Mesenchymal stem cell (in vitro differentiated cells and primary cell): Measurements from ENCODE around the gene NRXN3.

Source experiments
- DNase-seq: peaks from one replicate; pipeline ENCODE4 v3.0.0-alpha.2; 2013
- H2AFZ ChIP-seq: one replicate; pipeline ENCODE4 v1.6.1; 2013; ENCODE audit warnings: low read depth, mild to moderate bottlenecking, control low read depth, inconsistent platforms, low read length, moderate library complexity
- H2AK5ac ChIP-seq: 2 replicates; pipeline ENCODE4 v1.6.1; 2013; ENCODE audit warnings: low read length, moderate library complexity, mild to moderate bottlenecking, inconsistent platforms; ENCODE audit not compliant: severe bottlenecking
- H2BK120ac ChIP-seq: one replicate; pipeline ENCODE4 v1.6.1; 2013; ENCODE audit warnings: low read depth, mild to moderate bottlenecking, inconsistent platforms, low read length, moderate library complexity
- H2BK12ac ChIP-seq, 2 experiments: one replicate each; pipeline ENCODE4 v1.6.1; 2013; ENCODE audit warnings: inconsistent platforms in 2 of 2, low read length in 2 of 2, mild to moderate bottlenecking in 2 of 2, moderate library complexity in 2 of 2, control low read depth in 1 of 2
- H2BK15ac ChIP-seq: one replicate; pipeline ENCODE4 v1.6.1; 2013; ENCODE audit warnings: mild to moderate bottlenecking, low read depth, inconsistent platforms; ENCODE audit not compliant: poor library complexity, severe bottlenecking
- H2BK5ac ChIP-seq: 2 replicates; pipeline ENCODE4 v1.6.1; 2013; ENCODE audit warnings: low read depth, mild to moderate bottlenecking, low read length, control low read depth, inconsistent platforms; ENCODE audit not compliant: poor library complexity, severe bottlenecking
- H3K14ac ChIP-seq, 2 experiments: one replicate each; pipeline ENCODE4 v1.6.1; 2013; ENCODE audit warnings: inconsistent platforms in 2 of 2, low read length in 2 of 2, control low read depth in 1 of 2, mild to moderate bottlenecking in 1 of 2, moderate library complexity in 1 of 2
- H3K18ac ChIP-seq, 2 experiments: one replicate each; pipeline ENCODE4 v1.6.1; 2013; ENCODE audit warnings: inconsistent platforms in 2 of 2, low read length in 2 of 2, control low read depth in 1 of 2, low read depth in 1 of 2, mild to moderate bottlenecking in 1 of 2
- H3K23ac ChIP-seq, 2 experiments: one replicate each; pipeline ENCODE4 v1.6.1; 2013; ENCODE audit warnings: inconsistent platforms in 2 of 2, low read length in 2 of 2, mild to moderate bottlenecking in 2 of 2, moderate library complexity in 2 of 2, control low read depth in 1 of 2
- H3K27ac ChIP-seq: 2 replicates; pipeline ENCODE4 v1.5.1; 2013; ENCODE audit warnings: mild to moderate bottlenecking, moderate library complexity, low read length, control low read depth, inconsistent platforms; ENCODE audit not compliant: poor library complexity, severe bottlenecking
- H3K27me3 ChIP-seq, 2 experiments: 2 replicates each; pipeline versions ENCODE4 v1.6.1 to v1.7.0; 2013; ENCODE audit warnings: low read length in 2 of 2, mild to moderate bottlenecking in 2 of 2, moderate library complexity in 2 of 2, control low read depth in 1 of 2, inconsistent platforms in 1 of 2; ENCODE audit not compliant: control insufficient read depth in 1 of 2, insufficient read depth in 1 of 2
- H3K36me3 ChIP-seq, 2 experiments: 2 replicates each; pipeline versions ENCODE4 v1.6.1 to v1.7.0; 2013; ENCODE audit warnings: low read length in 2 of 2, control low read depth in 1 of 2, inconsistent platforms in 1 of 2, low read depth in 1 of 2, mild to moderate bottlenecking in 1 of 2; ENCODE audit not compliant: insufficient read depth in 2 of 2, control insufficient read depth in 1 of 2
- H3K4ac ChIP-seq, 2 experiments: one replicate each; pipeline ENCODE4 v1.6.1; 2013; ENCODE audit warnings: inconsistent platforms in 2 of 2, low read length in 2 of 2, mild to moderate bottlenecking in 2 of 2, moderate library complexity in 2 of 2, control low read depth in 1 of 2, low read depth in 1 of 2
- H3K4me1 ChIP-seq: 2 replicates; pipeline ENCODE4 v1.6.1; 2013; ENCODE audit warnings: low read depth, low read length, control low read depth; ENCODE audit not compliant: control insufficient read depth, insufficient read depth
- H3K4me2 ChIP-seq: 2 replicates; pipeline ENCODE4 v1.6.1; 2013; ENCODE audit warnings: low read length, mild to moderate bottlenecking, inconsistent platforms; ENCODE audit not compliant: poor library complexity, severe bottlenecking
- H3K4me3 ChIP-seq, 2 experiments: 2 replicates each; pipeline versions ENCODE4 v1.5.1 to v1.7.0; 2013; ENCODE audit warnings: low read length in 2 of 2, mild to moderate bottlenecking in 2 of 2, control low read depth in 1 of 2, low read depth in 1 of 2; ENCODE audit not compliant: insufficient read depth in 1 of 2
- H3K79me1 ChIP-seq: replicated peaks from 2 replicates; pipeline ENCODE4 v1.6.1; 2013; ENCODE audit warnings: mild to moderate bottlenecking, control low read depth, low read length, inconsistent platforms; ENCODE audit not compliant: poor library complexity, severe bottlenecking
- H3K9ac ChIP-seq: 2 replicates; pipeline ENCODE4 v1.7.0; 2013; ENCODE audit warnings: mild to moderate bottlenecking, low read length, moderate library complexity
- H3K9me3 ChIP-seq: 2 replicates; pipeline ENCODE4 v1.7.0; 2013; ENCODE audit warnings: mild to moderate bottlenecking, low read length; ENCODE audit not compliant: control insufficient read depth
- H4K8ac ChIP-seq: one replicate; pipeline ENCODE4 v1.6.1; 2013; ENCODE audit warnings: inconsistent platforms, mild to moderate bottlenecking, low read length, moderate library complexity
- H4K91ac ChIP-seq: one replicate; pipeline ENCODE4 v1.6.1; 2013; ENCODE audit warnings: mild to moderate bottlenecking, low read length, inconsistent platforms
- WGBS: methylation state at CpG from one replicate; pipeline ENCODE4 v1.1.7; 2013; ENCODE audit warnings: mixed read lengths; 5-methylcytosine and 5-hydroxymethylcytosine counted together

Gene NRXN3

DNA sequence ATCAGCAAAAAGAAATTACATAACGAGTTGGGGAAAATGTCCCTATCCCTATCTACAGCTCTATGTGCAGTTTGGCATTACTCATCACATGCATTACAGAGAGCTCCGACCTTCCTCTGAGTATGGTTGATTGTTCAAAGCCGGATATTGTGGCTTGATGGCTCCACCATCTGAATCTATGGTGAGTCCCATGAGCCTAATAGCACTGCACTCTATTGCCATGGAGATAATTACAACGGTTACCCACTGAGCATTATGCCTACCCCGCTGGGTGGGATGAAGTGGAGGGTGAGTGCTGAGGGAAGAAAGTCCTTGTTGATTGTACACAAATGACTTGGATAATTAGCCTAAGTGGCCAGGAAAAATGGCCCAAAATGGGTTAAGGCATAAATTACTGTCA lies 800.5 kb downstream of the NRXN3 start:
- no peak overlapping the region for H2BK15ac ChIP-seq
- no peak overlapping the region for H2BK12ac ChIP-seq
- H3K36me3 ChIP-seq: no peaks in the 10 kb centered on the region
- H3K4me3 ChIP-seq: no peak overlapping the region
- no peak overlapping the region for H3K4me2 ChIP-seq
- H3K4ac ChIP-seq: peak overlapping the region in 1 of 2 experiments; percentile 45
- DNase-seq: no peak
- H4K8ac ChIP-seq: no peak overlapping the region
- WGBS: 80% methylated on average over 5 of the region's 5 CpGs
- no peak overlapping the region for H3K23ac ChIP-seq
- no peak overlapping the region for H3K9ac ChIP-seq
- no peaks in the 10 kb centered on the region for H3K9me3 ChIP-seq
- H3K18ac ChIP-seq: peak overlapping the region in 1 of 2 experiments; percentile 9
- no peaks in the 10 kb centered on the region for H3K4me1 ChIP-seq
- H2AK5ac ChIP-seq: no peak overlapping the region
- H2AFZ ChIP-seq: no peak overlapping the region
- no peak overlapping the region for H4K91ac ChIP-seq
- no peak overlapping the region for H3K14ac ChIP-seq
- H3K27me3 ChIP-seq: no peaks in the 10 kb centered on the region
- H3K27ac ChIP-seq: no peak overlapping the region
- H2BK120ac ChIP-seq: no peak overlapping the region
- no peak overlapping the region for H2BK5ac ChIP-seq
- H3K79me1 ChIP-seq: no peaks in the 10 kb centered on the region

DNA sequence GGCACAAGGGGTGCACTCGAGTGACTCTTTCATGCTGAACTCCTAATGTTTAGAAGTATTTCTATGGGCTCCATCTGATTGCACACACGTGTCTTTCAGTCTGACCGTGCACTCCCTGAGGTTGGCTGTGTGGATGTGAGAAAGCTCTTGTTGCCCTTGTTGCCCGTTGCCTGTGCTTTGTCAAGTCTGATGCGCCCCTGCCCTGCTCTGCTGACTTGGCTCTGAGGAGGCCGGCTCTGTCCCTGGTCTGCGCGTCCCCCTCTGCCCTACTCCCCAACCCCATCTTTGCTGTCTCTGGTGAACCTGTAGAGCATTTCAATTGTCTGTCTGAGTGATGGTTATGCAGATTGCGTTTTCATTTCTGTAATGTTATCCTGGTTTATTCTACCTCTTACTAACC lies 802.3 kb downstream of the NRXN3 start:
- Histone ChIP-seq H3K4me3 (no peak overlapping the region), H2AFZ (no peak overlapping the region), H3K23ac (no peak overlapping the region), H2BK5ac (no peak overlapping the region), H3K27me3 (no peaks in the 10 kb centered on the region), H2BK15ac (peak overlapping the region; percentile 90), H3K36me3 (no peaks in the 10 kb centered on the region), H2BK120ac (no peak overlapping the region), H3K4me2 (no peak overlapping the region), H3K14ac (no peak overlapping the region), H4K8ac (peak overlapping the region; percentile 24), H2BK12ac (no peak overlapping the region), H3K4ac (no peak overlapping the region), H3K18ac (no peak overlapping the region), H3K79me1 (no peaks in the 10 kb centered on the region), H3K27ac (no peak overlapping the region), H2AK5ac (no peak overlapping the region), H3K4me1 (no peaks in the 10 kb centered on the region), H3K9me3 (no peaks in the 10 kb centered on the region), H4K91ac (no peak overlapping the region), H3K9ac (no peak overlapping the region)
- WGBS: 92% methylated on average over 7 of the region's 9 CpGs
- no peak for DNase-seq

DNA sequence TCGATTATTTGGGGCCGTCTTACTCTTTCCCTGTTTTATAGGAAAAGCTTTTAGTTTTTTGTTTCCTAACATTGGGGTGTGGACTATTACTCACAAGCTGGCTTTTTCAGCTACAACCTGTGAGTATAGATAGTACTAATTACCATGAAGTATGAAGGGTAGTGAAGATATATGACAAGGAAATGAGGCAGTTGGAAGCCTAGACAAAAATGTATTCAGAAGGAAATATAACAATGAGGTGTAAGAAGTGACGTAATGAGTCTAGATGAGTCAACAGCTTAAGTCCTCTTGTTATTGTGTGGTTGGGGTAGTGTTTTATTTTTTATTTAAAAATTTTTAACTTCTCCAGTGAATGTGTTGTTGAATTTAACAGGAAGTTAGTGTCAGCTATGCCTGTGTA lies 804.5 kb downstream of the NRXN3 start:
- Histone ChIP-seq H3K27me3 (no peaks in the 10 kb centered on the region), H2BK120ac (no peak overlapping the region), H2BK12ac (no peak overlapping the region), H3K9me3 (no peaks in the 10 kb centered on the region), H3K4ac (no peak overlapping the region), H3K4me2 (no peak overlapping the region), H3K27ac (no peak overlapping the region), H3K4me1 (no peaks in the 10 kb centered on the region), H2BK15ac (no peak overlapping the region), H3K79me1 (no peaks in the 10 kb centered on the region), H3K23ac (no peak overlapping the region), H2BK5ac (no peak overlapping the region), H3K14ac (no peak overlapping the region), H4K8ac (no peak overlapping the region), H2AFZ (no peak overlapping the region), H2AK5ac (no peak overlapping the region), H3K9ac (no peak overlapping the region), H3K18ac (no peak overlapping the region), H3K36me3 (no peaks in the 10 kb centered on the region), H4K91ac (no peak overlapping the region), H3K4me3 (no peak overlapping the region)
- WGBS: 64% methylated on average over 3 of the region's 3 CpGs
- DNase-seq: peak; percentile 28

DNA sequence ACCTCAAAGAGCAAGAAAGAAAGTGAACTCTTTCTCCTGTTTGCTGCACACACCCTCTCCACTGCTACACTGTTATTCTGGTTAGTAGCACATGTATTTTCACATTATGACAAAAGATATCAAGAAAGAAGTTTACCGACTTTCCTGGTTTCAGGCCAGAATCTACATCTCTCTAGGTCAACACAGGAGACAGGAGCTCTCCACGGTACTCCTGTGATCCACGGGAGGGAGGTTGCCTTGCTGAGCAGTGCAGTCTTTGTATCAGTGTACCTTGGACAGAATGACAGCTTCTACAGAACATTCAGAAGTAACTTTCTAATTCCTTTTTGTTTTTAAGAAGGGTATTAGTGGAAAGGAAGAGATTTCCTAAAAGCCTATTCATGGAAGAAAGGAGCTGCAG lies 805.6 kb downstream of the NRXN3 start:
- Histone ChIP-seq H3K18ac (no peak overlapping the region), H3K4ac (no peak overlapping the region), H3K4me1 (no peaks in the 10 kb centered on the region), H3K9ac (no peak overlapping the region), H3K27ac (no peak overlapping the region), H3K14ac (no peak overlapping the region), H3K27me3 (no peaks in the 10 kb centered on the region), H2BK120ac (no peak overlapping the region), H2BK12ac (no peak overlapping the region), H3K9me3 (no peaks in the 10 kb centered on the region), H3K4me3 (no peak overlapping the region), H4K91ac (no peak overlapping the region), H3K4me2 (no peak overlapping the region), H3K79me1 (no peaks in the 10 kb centered on the region), H2AFZ (no peak overlapping the region), H2BK5ac (no peak overlapping the region), H3K36me3 (no peaks in the 10 kb centered on the region), H2AK5ac (no peak overlapping the region), H2BK15ac (no peak overlapping the region), H3K23ac (no peak overlapping the region), H4K8ac (no peak overlapping the region)
- WGBS: 94% methylated on average over 2 of the region's 3 CpGs
- DNase-seq: no peak
